Naive B cell (primary cell): Measurements from ENCODE around the gene MEGF6. TPM values are rescaled to one million over a fixed set of nuclear protein-coding genes. Genes with fewer than 3 reads are reported as not detected.

Source experiments
- ATAC-seq, 2 donors: fragments of 150-1000 bp; cut with Tn5 transposase; 2 replicates each; pipeline ENCODE4 v1.10.0; 2021; ENCODE audit warnings: low read depth in 2 of 2, mild to moderate bottlenecking in 2 of 2, moderate library complexity in 2 of 2
- DNase-seq: peaks from one replicate; pipeline ENCODE4 v3.0.0; 2022
- H3K27ac Mint-ChIP-seq, 6 donors: one replicate each; pipeline ENCODE4 v1.8.0; 2020 to 2022; ENCODE audit warnings: mild to moderate bottlenecking in 6 of 6, mixed read lengths in 6 of 6, moderate library complexity in 5 of 6, inconsistent platforms in 2 of 6
- H3K27me3 Mint-ChIP-seq, 3 donors: one replicate each; pipeline ENCODE4 v1.8.0; 2021 to 2022; ENCODE audit warnings: mixed read lengths in 3 of 3, mild to moderate bottlenecking in 1 of 3
- H3K36me3 Mint-ChIP-seq, 2 donors: one replicate each; pipeline ENCODE4 v1.8.0; 2020 to 2022; ENCODE audit warnings: mixed read lengths in 2 of 2, inconsistent platforms in 1 of 2, mild to moderate bottlenecking in 1 of 2
- H3K4me1 Mint-ChIP-seq, 3 donors: one replicate each; pipeline ENCODE4 v1.8.0; 2020 to 2022; ENCODE audit warnings: mixed read lengths in 3 of 3, inconsistent platforms in 1 of 3, mild to moderate bottlenecking in 1 of 3, moderate library complexity in 1 of 3
- H3K4me3 Mint-ChIP-seq, 8 donors: one replicate each; pipeline ENCODE4 v1.8.0; 2020 to 2022; ENCODE audit warnings: mild to moderate bottlenecking in 8 of 8, mixed read lengths in 8 of 8, moderate library complexity in 8 of 8, inconsistent platforms in 2 of 8
- H3K9me3 Mint-ChIP-seq, 7 donors: one replicate each; pipeline ENCODE4 v1.8.0; 2020 to 2022; ENCODE audit warnings: mixed read lengths in 7 of 7, mild to moderate bottlenecking in 5 of 7, inconsistent platforms in 2 of 7, moderate library complexity in 1 of 7
- polyA plus RNA-seq, 6 donors: library from polyadenylated mRNA; unstranded; fragments of 300-500 nt; fragmentation: Illumina TruSeq; gene quantifications; one replicate each; pipeline ENCODE4 v1.2.3, GENCODE V29; 2021; ENCODE audit warnings: low read depth in 6 of 6

The MEGF6 gene
- polyA plus RNA-seq, 6 donors from 2014 or later = 3.1 to 8.8 (median 4.3) TPM; not detected in 1

DNA sequence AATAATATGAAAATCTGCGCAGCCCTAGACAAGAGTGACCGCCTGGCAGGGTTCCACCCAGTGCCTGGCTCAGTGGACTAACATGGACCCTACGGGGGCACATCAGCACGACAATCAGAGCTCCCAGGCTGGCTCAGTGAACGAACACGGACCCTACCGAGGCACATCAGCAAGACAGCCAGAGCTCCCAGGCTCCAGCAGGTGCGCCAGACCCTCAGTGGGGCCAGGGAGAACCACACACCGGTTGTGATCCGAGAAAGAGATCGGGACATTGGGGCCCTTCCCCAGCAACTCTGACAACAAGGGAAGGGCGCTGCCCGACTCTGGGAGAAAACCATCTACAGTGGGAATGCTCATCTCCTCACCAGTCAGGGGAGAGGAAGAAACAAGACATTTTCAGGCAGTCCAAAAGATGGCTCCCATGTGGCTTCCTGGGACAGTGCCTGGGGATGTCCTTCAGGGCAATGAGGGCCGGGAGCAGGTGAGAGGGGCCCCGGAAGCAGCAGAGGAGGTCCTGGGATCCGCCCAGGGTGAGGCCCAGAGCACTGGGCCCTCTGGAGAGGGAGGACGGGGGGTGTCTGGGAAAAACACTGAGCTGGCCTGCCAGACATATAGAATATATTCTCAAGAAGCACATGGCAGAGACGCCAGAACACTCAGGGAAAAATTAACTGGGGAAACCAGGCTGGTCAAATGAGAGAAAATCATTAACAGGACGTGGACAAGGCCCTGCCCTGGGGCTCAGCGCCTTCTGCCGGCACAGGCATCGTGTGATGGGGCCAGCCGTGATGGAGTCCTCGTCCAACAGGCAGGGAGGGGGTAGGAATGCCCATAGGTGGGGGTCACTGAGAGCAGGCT lies 152.0 kb downstream of the MEGF6 start:
- H3K9me3 Mint-ChIP-seq = no peaks in the 10 kb centered on the region
- no peak overlapping the region for H3K27ac Mint-ChIP-seq
- peaks cover 4 to 18% (median 18%) of the 10 kb centered on the region in 3 donors for H3K27me3 Mint-ChIP-seq
- H3K4me1 Mint-ChIP-seq = no peaks in the 10 kb centered on the region
- H3K4me3 Mint-ChIP-seq = no peak overlapping the region
- no peak for DNase-seq
- no peak for ATAC-seq
- H3K36me3 Mint-ChIP-seq = no peaks in the 10 kb centered on the region

DNA sequence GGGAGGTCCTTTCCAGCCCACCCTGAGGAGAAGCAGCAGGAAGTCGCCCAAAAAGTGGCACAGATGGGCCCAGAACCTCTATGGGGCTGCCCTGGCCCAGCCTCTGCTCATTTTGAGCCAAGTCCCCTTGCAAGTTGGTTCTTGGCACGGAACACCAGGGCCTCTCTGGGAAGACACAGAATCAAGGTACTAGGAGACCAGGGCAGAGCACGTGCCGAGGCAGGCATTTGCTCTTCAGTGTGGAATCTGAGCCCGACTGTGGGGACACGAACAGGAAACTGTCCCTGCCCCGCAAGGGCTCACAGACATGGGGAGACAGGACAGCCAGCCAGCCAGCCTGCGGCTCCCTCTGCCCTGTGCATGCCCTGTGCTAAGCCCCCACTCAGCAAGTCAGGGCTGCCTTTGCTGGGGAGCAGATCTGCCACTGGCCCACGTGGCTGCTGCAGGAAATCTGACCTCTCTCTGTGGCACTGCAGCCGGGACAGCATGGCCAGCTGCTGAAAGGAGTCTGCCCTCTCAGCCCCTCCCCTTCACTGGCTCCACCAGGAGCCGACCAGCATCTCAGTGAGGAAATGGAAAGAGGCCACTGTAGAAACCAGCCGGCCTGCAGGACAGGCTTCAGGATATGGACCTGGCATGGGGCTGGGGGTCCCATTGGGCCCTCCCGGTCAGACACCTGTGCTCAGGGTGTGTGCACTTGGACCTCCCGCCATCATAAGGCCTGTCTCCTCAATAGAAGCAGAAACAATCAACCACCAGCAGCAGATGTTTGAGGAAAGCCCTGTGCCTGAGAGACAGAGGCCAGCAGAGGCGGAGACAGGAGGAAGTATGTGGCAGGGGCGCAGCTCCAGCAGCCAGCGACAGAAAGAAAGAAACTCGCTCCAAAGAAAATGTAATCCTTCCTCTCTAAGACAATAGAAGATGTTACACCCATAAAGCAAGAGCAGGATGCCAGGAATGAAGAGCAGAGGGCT lies 153.1 kb downstream of the MEGF6 start:
- H3K27me3 Mint-ChIP-seq = peaks cover 4 to 21% (median 18%) of the 10 kb centered on the region in 3 donors
- no peaks in the 10 kb centered on the region for H3K36me3 Mint-ChIP-seq
- ATAC-seq = no peak
- no peaks in the 10 kb centered on the region for H3K9me3 Mint-ChIP-seq
- DNase-seq = no peak
- H3K27ac Mint-ChIP-seq = peak overlapping the region in 1 of 6 donors; percentile 26
- H3K4me3 Mint-ChIP-seq = peak overlapping the region in 1 of 8 donors; percentile 33
- H3K4me1 Mint-ChIP-seq = peaks cover 0 to 1% (median 0%) of the 10 kb centered on the region in 3 donors

DNA sequence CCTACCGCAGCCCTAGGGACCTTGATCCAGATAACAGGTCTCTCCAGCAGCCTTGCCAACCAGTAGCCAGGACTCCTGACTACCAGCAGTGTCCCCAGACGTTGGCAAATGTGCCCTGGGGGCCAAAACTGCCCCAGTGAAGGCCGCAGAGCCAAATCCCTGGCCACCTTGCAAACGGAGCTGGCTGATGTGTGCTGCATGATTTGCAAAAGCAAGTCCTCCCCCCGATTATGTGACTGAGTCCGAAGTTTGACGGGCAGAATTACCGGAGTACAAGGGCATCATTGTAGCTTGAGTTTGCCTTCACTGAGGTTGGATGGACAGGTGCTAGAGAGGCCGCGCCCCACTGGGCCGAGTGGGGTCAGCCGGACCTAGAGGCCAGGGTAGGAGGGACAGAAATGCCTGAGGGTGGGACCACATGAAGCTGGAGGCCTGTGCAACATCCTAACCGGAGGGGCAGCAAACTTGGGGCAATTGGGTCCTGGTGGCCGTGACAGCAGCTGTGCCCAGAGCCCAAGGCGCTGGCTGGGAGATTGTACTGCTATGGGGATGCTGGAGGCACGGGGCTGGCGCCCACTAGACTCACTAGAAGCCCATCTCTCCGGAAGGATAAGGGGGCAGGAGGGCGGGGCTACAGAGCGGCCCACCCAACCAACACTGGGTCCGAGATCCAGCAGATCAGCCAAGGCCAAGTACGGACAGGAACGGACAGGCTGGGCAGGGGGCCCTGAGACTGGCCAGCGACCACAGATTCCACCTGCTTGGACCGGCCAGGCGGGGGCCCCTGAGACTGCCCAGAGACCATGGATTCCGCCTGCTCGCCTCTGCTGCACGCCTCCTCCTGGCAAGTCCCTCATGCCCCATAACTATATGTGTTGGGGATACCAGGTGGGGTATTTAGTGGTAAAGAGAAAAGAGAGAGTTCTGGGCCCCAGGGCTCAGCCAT lies 154.1 kb downstream of the MEGF6 start:
- peaks cover 4 to 29% (median 18%) of the 10 kb centered on the region in 3 donors for H3K27me3 Mint-ChIP-seq
- DNase-seq = no peak
- peak overlapping the region in 1 of 6 donors; percentile 12 for H3K27ac Mint-ChIP-seq
- peaks cover 0 to 2% (median 0%) of the 10 kb centered on the region in 3 donors for H3K4me1 Mint-ChIP-seq
- no peaks in the 10 kb centered on the region for H3K36me3 Mint-ChIP-seq
- ATAC-seq = no peak
- peak overlapping the region in 1 of 8 donors; percentile 39 for H3K4me3 Mint-ChIP-seq
- no peaks in the 10 kb centered on the region for H3K9me3 Mint-ChIP-seq

DNA sequence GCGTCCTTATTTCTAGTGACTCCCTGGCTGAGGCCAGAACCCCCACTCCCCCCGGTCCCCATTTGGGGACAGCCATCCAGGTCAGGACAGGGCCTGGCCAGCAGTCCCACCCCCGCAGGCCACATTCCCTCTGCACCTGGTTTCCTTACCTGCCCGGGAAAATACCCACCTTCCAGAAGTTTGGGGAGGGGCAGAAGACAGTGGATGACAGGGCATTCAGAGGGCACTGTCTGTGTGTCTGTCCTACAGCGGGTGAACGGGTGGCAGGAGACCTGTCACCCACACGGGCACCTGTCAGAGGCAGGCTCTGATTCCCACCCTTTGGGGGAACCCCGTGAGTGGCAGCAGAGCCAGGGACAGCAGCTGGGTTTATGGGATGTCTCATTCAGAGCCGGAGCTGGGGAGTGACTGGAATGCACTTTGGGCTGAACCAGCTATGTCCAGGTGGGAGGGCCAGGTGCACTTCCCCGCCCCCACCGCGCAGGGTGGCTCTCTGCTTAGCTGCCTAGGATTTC lies 154.8 kb downstream of the MEGF6 start:
- Mint-ChIP-seq H3K36me3 (no peaks in the 10 kb centered on the region), H3K27ac (no peak overlapping the region), H3K4me1 (peaks cover 0 to 2% (median 0%) of the 10 kb centered on the region in 3 donors), H3K4me3 (peak overlapping the region in 2 of 8 donors; percentile 7 to 61), H3K9me3 (no peaks in the 10 kb centered on the region), H3K27me3 (peaks cover 6 to 33% (median 14%) of the 10 kb centered on the region in 3 donors)
- no peak for DNase-seq
- no peak for ATAC-seq

DNA sequence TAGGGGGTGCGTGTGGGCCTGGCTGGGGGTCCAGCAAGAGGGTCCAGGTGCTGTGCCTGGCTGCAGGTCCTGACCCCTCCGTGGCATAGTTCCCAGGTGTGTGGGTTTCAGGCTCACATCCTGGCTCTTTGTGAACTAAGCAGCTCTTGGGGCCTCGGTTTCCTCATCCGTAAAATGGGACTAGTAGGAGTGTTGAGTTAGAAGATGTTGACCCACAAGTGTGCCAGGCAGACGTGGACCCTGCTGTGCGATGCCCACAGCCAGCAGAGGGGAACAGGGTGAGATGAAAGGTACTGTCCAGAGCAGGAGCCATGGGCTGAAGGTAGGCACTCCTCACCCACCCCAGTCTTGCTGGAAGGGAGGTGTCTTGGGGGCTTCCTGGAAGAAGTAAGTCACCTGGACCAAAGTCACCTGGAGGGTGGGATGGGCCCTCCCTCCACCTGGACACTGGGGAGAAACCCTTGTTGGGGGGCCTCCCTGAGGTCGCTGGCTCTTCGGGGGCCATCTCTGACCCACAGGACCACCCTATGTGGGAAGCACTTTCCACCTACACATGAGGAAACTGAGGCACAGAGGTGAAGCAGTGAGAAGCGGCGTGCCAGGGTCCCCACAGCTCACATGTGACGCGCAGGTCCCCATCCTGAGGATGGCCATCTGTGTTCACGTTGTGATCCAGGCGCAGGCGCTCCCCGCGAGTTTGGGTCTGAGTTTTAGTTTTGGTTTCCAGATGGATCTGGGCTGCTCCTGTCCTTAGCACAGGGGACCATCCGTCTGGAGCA lies 155.4 kb downstream of the MEGF6 start:
- Mint-ChIP-seq H3K27me3 (peaks cover 5 to 39% (median 19%) of the 10 kb centered on the region in 3 donors), H3K9me3 (no peaks in the 10 kb centered on the region), H3K4me3 (peak overlapping the region; percentile 52 to 89 (median 72)), H3K27ac (peak overlapping the region in 2 of 6 donors; percentile 40 to 44), H3K4me1 (peaks cover 0 to 2% (median 0%) of the 10 kb centered on the region in 3 donors), H3K36me3 (no peaks in the 10 kb centered on the region)
- DNase-seq (no peak), ATAC-seq (no peak)

DNA sequence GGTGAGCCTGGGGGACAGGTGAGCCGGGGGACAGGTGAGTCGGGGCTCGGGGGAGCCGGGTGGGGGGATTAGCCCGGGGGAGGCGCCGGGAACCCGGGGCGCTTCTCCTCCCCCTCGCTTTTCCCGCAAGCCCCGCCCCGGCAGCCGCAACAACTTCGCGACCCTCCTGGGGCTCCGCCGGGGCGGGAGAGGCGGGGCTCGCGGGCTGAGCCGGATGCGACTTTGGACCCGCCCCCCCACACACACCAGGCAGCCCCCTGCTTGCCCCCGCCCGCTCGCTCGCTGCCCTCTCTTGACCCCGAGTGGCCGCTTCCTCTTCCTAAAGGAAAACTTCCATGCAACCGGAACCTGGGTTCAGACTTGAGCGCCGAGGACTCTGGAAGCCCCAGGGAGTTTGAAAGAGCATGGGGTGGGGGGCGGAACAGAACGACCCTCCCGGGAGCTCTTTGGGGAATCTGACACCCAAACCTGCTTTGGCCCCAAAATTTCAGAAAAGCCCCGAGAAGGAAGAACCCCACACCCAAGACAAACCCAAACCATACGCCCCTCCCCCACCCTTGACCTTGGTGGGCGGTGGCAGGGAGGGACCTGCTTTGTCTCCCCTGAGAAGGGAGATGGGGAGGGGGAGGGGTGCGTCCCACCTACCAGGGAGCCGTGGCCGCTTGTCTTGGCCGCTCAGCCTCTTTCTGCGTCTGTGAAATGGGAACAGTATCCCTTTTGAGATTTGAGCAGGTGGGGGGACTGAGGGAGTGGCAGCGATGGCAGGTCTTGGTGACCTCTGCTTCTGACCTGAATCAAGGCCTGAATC lies 156.3 kb downstream of the MEGF6 start:
- H3K36me3 Mint-ChIP-seq = no peaks in the 10 kb centered on the region
- peaks cover 0 to 2% (median 0%) of the 10 kb centered on the region in 3 donors for H3K4me1 Mint-ChIP-seq
- H3K9me3 Mint-ChIP-seq = no peaks in the 10 kb centered on the region
- H3K27ac Mint-ChIP-seq = peak overlapping the region in 1 of 6 donors; percentile 86
- H3K4me3 Mint-ChIP-seq = peak overlapping the region; percentile 61 to 89 (median 72)
- H3K27me3 Mint-ChIP-seq = peaks cover 11 to 43% (median 23%) of the 10 kb centered on the region in 3 donors
- peak; percentile 14 to 22 for ATAC-seq
- no peak for DNase-seq

DNA sequence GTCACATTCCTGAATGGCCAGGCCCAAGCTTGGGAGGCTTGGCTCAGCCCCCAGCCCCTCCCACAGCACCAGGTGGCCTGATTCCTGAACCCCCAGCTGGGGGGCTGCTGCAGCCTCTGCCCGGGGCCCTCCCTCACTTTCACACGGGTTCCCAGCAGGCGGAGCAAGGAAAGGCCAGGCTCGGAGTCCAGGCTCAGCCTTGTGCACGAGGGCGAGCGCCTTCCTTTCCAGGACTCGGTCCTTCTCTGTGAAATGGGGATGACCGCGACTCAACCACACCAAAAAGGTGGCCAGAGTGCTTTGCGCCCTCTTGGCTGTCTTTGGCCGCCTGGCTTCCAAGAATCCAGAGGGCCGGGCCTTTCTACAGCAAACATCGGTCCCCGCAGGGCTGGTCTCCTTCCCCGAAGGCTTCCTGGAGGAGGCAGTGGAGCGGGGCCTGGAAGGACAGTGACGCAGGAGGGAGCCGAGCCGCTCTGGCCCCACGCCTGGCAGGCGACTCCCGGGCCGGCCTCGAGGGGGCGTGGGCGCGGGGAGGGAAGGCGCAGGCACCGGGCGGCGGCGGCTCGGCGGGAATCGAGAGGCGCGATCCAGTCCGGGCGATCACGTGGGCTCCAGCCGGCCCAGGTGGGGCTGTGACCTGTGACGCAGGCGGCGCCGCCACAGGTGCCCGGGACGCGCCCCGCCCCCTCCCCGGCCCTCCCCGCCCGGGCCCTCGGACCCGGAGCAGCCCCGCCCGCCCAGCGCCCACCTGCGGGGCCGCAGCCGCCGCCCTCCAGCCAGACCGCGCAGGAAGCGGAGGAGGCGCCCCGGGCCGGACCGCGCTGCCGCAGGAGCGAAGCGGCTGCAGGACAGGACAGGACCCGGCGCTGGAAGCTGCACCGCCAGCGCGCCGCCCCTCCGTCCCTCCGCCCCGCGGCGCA lies 157.2 kb downstream of the MEGF6 start, which contains the start of gene ARHGEF16:
ARHGEF16 (plus strand) TSS at position 775 of the 920 bp plus-strand sequence. CDS start 8,420 bp downstream, outside the sequence.
- peak within 1 kb of the TSS in 1 of 6 donors; percentile 86 for H3K27ac Mint-ChIP-seq
- peaks cover 17 to 45% (median 26%) of the 10 kb centered on the region in 3 donors for H3K27me3 Mint-ChIP-seq
- DNase-seq (peak; percentile 29), ATAC-seq (peak; percentile 54 to 61)
- peaks cover 0 to 2% (median 0%) of the 10 kb centered on the region in 3 donors for H3K4me1 Mint-ChIP-seq
- H3K36me3 Mint-ChIP-seq = no peaks in the 10 kb centered on the region
- H3K9me3 Mint-ChIP-seq = peaks cover 0 to 3% (median 0%) of the 10 kb centered on the region in 7 donors
- peak within 1 kb of the TSS; percentile 61 to 89 (median 74) for H3K4me3 Mint-ChIP-seq

DNA sequence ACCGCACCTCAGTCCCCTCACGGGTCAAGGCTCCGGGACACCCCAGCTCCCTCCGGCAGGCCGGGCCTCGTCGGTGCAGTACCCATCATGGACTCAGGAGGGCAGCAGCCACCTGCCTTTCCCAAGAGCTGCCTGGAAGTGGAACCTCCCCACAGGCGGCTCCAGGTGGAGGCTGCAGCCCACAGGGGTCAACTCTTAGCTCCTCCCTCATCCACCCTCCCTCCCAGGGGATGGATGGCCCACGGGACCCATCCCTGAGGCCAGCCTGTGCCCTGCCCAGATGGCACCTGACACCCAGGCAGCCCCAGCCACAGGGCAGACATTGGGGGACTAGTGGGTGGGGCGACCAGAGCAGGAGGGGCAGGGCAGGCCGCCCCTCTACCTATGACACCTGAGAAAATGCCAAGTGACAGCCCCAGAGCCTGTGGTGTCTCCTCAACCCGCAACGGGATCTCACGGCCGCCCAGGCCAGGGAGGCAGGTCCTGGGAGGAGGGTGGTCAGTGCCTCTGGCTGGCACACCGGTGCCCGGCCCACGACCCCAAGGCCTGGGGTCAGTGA lies 158.0 kb downstream of the MEGF6 start:
- H3K27ac Mint-ChIP-seq = no peak overlapping the region
- ATAC-seq (peak; percentile 44 to 70), DNase-seq (peak; percentile 64)
- peaks cover 0 to 3% (median 0%) of the 10 kb centered on the region in 7 donors for H3K9me3 Mint-ChIP-seq
- H3K4me1 Mint-ChIP-seq = peaks cover 0 to 2% (median 0%) of the 10 kb centered on the region in 3 donors
- H3K36me3 Mint-ChIP-seq = no peaks in the 10 kb centered on the region
- peak overlapping the region in 7 of 8 donors; percentile 57 to 83 (median 77) for H3K4me3 Mint-ChIP-seq
- peaks cover 17 to 50% (median 22%) of the 10 kb centered on the region in 3 donors for H3K27me3 Mint-ChIP-seq

DNA sequence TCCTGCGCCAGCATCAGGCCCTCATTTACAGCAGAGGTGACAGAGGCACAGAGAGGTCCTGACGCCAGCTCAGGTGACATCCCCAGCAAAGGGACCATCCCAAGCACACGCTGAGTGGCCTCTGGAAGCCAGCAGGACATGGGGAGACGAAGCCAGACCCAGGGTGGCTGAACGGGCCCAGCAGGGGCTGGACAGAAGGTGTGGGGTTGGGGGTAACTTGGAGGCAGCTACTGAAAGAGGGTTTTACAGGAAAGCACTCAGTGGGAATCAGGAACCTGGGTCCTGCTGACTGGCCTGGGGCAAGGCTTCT lies 158.5 kb downstream of the MEGF6 start:
- ATAC-seq (no peak), DNase-seq (no peak)
- H3K36me3 Mint-ChIP-seq = no peaks in the 10 kb centered on the region
- peaks cover 0 to 2% (median 0%) of the 10 kb centered on the region in 3 donors for H3K4me1 Mint-ChIP-seq
- no peak overlapping the region for H3K27ac Mint-ChIP-seq
- peaks cover 17 to 55% (median 22%) of the 10 kb centered on the region in 3 donors for H3K27me3 Mint-ChIP-seq
- H3K4me3 Mint-ChIP-seq = peak overlapping the region in 1 of 8 donors; percentile 41
- peaks cover 2 to 7% (median 4%) of the 10 kb centered on the region in 7 donors for H3K9me3 Mint-ChIP-seq
